Trophoblast cell (in vitro differentiated cells and primary cell): ENCODE data around the gene TTLL6.
A peak's percentile ranks its signal among the peaks of the same experiment; 100 is the strongest.
"Not testable (repeated sequence)": the region's sequence is repeated elsewhere in the genome, so short reads cannot be mapped to it uniquely, and the experiment has no call there.

Experiments
- DNase-seq, 2 donors: peaks; one replicate each; pipeline ENCODE4 v3.0.0-alpha.2; 2016
- H2AFZ ChIP-seq: 2 replicates; pipeline ENCODE4 v1.6.1; 2013; ENCODE audit warnings: low read length, moderate library complexity, mild to moderate bottlenecking; ENCODE audit not compliant: insufficient read depth, poor library complexity
- H2AK5ac ChIP-seq: 2 replicates; pipeline ENCODE4 v1.6.1; 2013; ENCODE audit warnings: mild to moderate bottlenecking, low read length
- H2BK120ac ChIP-seq: 2 replicates; pipeline ENCODE4 v1.6.1; 2013; ENCODE audit warnings: low read length, mild to moderate bottlenecking, moderate library complexity; ENCODE audit not compliant: insufficient read depth, poor library complexity
- H2BK12ac ChIP-seq: 2 replicates; pipeline ENCODE4 v1.6.1; 2013; ENCODE audit warnings: mild to moderate bottlenecking, low read length, moderate library complexity
- H2BK5ac ChIP-seq: 2 replicates; pipeline ENCODE4 v1.6.1; 2013; ENCODE audit warnings: low read length, low read depth, moderate library complexity, mild to moderate bottlenecking; ENCODE audit not compliant: poor library complexity
- H3K14ac ChIP-seq: 2 replicates; pipeline ENCODE4 v1.6.1; 2013; ENCODE audit warnings: mild to moderate bottlenecking, low read length
- H3K18ac ChIP-seq: 2 replicates; pipeline ENCODE4 v1.6.1; 2013; ENCODE audit warnings: mild to moderate bottlenecking, low read length
- H3K23ac ChIP-seq: 2 replicates; pipeline ENCODE4 v1.6.1; 2013; ENCODE audit warnings: low read length
- H3K27ac ChIP-seq: 2 replicates; pipeline ENCODE4 v1.5.1; 2013; ENCODE audit warnings: low read depth, mild to moderate bottlenecking, inconsistent platforms, low read length, moderate library complexity
- H3K27me3 ChIP-seq: 2 replicates; pipeline ENCODE4 v1.6.1; 2013; ENCODE audit warnings: inconsistent platforms, mild to moderate bottlenecking, low read length, moderate library complexity; ENCODE audit not compliant: insufficient read depth
- H3K36me3 ChIP-seq, 2 experiments: 1 replicate in 1 of 2; 2 replicates in 1 of 2; pipeline ENCODE4 v1.6.1; 2013; ENCODE audit warnings: low read length in 2 of 2, mild to moderate bottlenecking in 2 of 2, moderate library complexity in 1 of 2; ENCODE audit not compliant: insufficient read depth in 2 of 2, control insufficient read depth in 1 of 2
- H3K4ac ChIP-seq: 2 replicates; pipeline ENCODE4 v1.6.1; 2013; ENCODE audit warnings: low read depth, mild to moderate bottlenecking, low read length, moderate library complexity
- H3K4me1 ChIP-seq, 2 experiments: 1 replicate in 1 of 2; 2 replicates in 1 of 2; pipeline ENCODE4 v1.6.1; 2013; ENCODE audit warnings: low read length in 2 of 2, mild to moderate bottlenecking in 2 of 2, moderate library complexity in 1 of 2; ENCODE audit not compliant: insufficient read depth in 2 of 2, control insufficient read depth in 1 of 2
- H3K4me2 ChIP-seq: 2 replicates; pipeline ENCODE4 v1.6.1; 2013; ENCODE audit warnings: inconsistent platforms, mild to moderate bottlenecking, low read length, moderate library complexity
- H3K4me3 ChIP-seq: 2 replicates; pipeline ENCODE4 v1.5.1; 2013; ENCODE audit warnings: mild to moderate bottlenecking, low read depth, low read length, inconsistent platforms
- H3K79me1 ChIP-seq: one replicate; pipeline ENCODE4 v1.6.1; 2013; ENCODE audit warnings: low read length
- H3K79me2 ChIP-seq: 2 replicates; pipeline ENCODE4 v1.6.1; 2013; ENCODE audit warnings: low read length, mild to moderate bottlenecking; ENCODE audit not compliant: control insufficient read depth, insufficient read depth, poor library complexity
- H3K9ac ChIP-seq: 2 replicates; pipeline ENCODE4 v1.6.1; 2013; ENCODE audit warnings: mild to moderate bottlenecking, low read length
- H3K9me3 ChIP-seq: 2 replicates; pipeline ENCODE4 v1.6.1; 2013; ENCODE audit warnings: low read depth, mild to moderate bottlenecking, control low read depth, inconsistent platforms, low read length; ENCODE audit not compliant: insufficient read depth
- H4K12ac ChIP-seq: 2 replicates; pipeline ENCODE4 v1.6.1; 2013; ENCODE audit warnings: low read depth, mild to moderate bottlenecking, low read length, moderate library complexity
- H4K8ac ChIP-seq: 2 replicates; pipeline ENCODE4 v1.6.1; 2013; ENCODE audit warnings: low read depth, mild to moderate bottlenecking, low read length, moderate library complexity
- H4K91ac ChIP-seq: one replicate; pipeline ENCODE4 v1.6.1; 2013; ENCODE audit warnings: low read depth, mild to moderate bottlenecking, low read length, moderate library complexity
- WGBS: extraction: QIAGEN DNeasy Blood & Tissue Kit; methylation state at CpG from one replicate; pipeline ENCODE4 v1.1.7; 2013; ENCODE audit warnings: missing lambda C conversion rate; ENCODE audit not compliant: insufficient read length, insufficient coverage; ENCODE audit errors: extremely low coverage; 5-methylcytosine and 5-hydroxymethylcytosine counted together

Gene TTLL6

DNA sequence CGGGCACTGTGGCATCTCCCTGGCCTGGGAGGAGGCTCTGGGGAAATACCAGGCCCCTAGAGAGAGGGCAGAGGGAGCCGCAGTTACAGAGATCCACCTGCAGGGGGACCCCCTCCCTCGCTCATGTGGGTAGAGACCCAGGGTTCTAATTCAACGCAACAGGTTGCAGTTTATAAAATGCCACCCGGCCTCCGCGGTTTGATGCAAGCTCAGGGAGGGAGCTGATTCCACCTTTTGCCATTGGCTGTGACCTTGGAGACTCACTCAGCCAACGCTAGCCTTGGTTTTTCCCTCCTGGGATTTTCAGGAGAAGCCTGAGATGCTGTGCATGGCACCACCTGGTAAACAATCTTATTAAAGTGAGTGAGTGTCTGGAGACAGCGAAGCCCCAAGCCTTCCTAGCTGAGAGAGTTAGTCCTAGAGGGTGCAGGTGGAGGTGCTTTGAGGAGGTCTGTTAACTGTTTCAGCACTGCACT is 12.1 kb downstream of the TTLL6 start:
- H2BK5ac ChIP-seq = no peak overlapping the region
- no peak overlapping the region for H4K8ac ChIP-seq
- no peak overlapping the region for H3K18ac ChIP-seq
- no peak overlapping the region for H2BK12ac ChIP-seq
- H3K14ac ChIP-seq = no peak overlapping the region
- no peak overlapping the region for H3K4me2 ChIP-seq
- H3K36me3 ChIP-seq = no peaks in the 10 kb centered on the region
- no peaks in the 10 kb centered on the region for H3K27me3 ChIP-seq
- no peak overlapping the region for H3K4ac ChIP-seq
- H3K79me1 ChIP-seq = no peaks in the 10 kb centered on the region
- no peak overlapping the region for H3K9ac ChIP-seq
- no peak overlapping the region for H3K4me3 ChIP-seq
- H2AK5ac ChIP-seq = no peak overlapping the region
- no peaks in the 10 kb centered on the region for H3K79me2 ChIP-seq
- no peak overlapping the region for H3K23ac ChIP-seq
- H3K9me3 ChIP-seq = no peaks in the 10 kb centered on the region
- no peak overlapping the region for H2AFZ ChIP-seq
- WGBS = no CpG with 5 or more reads among the region's 9 CpGs
- no peak overlapping the region for H3K27ac ChIP-seq
- no peak overlapping the region for H2BK120ac ChIP-seq
- no peaks in the 10 kb centered on the region for H3K4me1 ChIP-seq
- peak; percentile 29 to 75 for DNase-seq
- H4K12ac ChIP-seq = no peak overlapping the region
- H4K91ac ChIP-seq = no peak overlapping the region

DNA sequence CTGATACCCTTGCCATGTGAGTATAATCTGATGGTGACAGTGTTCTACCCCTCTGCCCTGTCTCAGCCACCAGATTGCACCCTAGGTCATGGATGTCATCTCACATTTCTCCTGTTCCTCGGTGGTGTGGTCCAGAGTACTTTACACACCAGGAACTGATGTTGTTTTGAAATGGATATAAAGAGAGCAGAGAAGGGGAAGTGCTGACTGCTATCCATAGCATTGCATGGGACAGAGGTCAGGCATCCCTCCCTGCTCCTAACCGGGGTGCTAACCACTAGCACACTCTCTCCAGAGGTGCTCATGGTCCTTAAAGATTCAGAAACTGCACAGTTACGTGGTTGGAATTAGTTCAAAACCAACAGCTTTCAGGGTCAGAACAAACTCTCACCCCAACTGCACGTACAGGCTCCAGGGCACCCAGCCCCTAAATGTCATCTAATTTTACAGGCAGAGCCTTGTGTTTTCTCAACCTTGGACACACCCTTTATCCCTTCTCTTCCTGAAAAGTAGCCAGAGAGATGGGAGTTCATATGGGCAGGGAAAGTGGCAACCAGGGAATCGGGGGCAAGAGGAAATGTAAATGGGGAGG is 16.3 kb downstream of the TTLL6 start:
- Histone ChIP-seq H2BK120ac (no peak overlapping the region), H3K9me3 (no peaks in the 10 kb centered on the region), H2BK5ac (no peak overlapping the region), H4K12ac (no peak overlapping the region), H3K27me3 (no peaks in the 10 kb centered on the region), H3K4me3 (no peak overlapping the region), H4K8ac (no peak overlapping the region), H4K91ac (no peak overlapping the region), H2AK5ac (no peak overlapping the region), H2AFZ (no peak overlapping the region), H3K9ac (no peak overlapping the region), H3K4me2 (no peak overlapping the region), H3K4me1 (no peaks in the 10 kb centered on the region), H3K18ac (no peak overlapping the region), H3K79me2 (no peaks in the 10 kb centered on the region), H3K79me1 (no peaks in the 10 kb centered on the region), H3K36me3 (no peaks in the 10 kb centered on the region), H3K23ac (no peak overlapping the region), H2BK12ac (no peak overlapping the region), H3K4ac (no peak overlapping the region), H3K14ac (no peak overlapping the region), H3K27ac (no peak overlapping the region)
- no CpG with 5 or more reads among the region's 5 CpGs for WGBS
- no peak for DNase-seq

DNA sequence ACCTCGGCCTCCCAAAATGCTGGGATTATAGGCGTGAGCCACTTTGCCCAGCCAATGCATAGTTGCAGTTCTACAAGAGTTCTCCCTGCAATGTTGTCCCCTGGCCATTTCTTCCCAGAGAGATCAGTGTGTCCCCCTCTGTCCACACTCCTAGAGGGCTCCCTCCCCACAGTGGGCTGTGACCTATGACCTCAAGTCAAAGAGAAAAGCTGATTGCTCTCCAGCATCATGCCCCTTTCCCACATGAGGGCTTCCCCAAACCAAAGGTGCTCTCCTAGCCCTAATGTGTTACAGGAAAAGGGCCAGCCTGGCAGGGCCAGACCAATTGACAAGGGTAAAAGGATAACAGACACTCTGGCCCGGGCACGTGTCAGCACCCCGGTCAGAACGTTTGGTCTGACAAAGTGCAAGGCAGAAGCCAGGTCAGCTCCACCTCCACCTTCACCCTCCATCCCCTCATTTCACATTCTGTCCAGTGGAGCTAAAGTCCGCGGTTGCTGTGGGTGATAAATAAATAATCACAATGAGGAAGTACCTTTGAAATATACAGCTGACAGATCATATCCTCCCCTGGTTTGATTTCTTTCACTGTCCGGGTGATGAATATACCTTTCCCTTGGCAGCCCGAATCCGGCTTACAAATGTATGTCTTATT is 17.8 kb downstream of the TTLL6 start:
- no peaks in the 10 kb centered on the region for H3K27me3 ChIP-seq
- no peak overlapping the region for H3K23ac ChIP-seq
- H4K8ac ChIP-seq = no peak overlapping the region
- no peak overlapping the region for H3K4me2 ChIP-seq
- no peaks in the 10 kb centered on the region for H3K36me3 ChIP-seq
- no peak for DNase-seq
- no peak overlapping the region for H4K91ac ChIP-seq
- H3K9ac ChIP-seq = no peak overlapping the region
- no peaks in the 10 kb centered on the region for H3K79me1 ChIP-seq
- no peak overlapping the region for H3K27ac ChIP-seq
- no peak overlapping the region for H2AFZ ChIP-seq
- H3K14ac ChIP-seq = no peak overlapping the region
- H2BK5ac ChIP-seq = no peak overlapping the region
- H3K79me2 ChIP-seq = no peaks in the 10 kb centered on the region
- H2BK120ac ChIP-seq = no peak overlapping the region
- H3K4me3 ChIP-seq = no peak overlapping the region
- H3K4me1 ChIP-seq = no peaks in the 10 kb centered on the region
- no peak overlapping the region for H3K18ac ChIP-seq
- H3K9me3 ChIP-seq = no peaks in the 10 kb centered on the region
- WGBS = no CpG with 5 or more reads among the region's 11 CpGs
- H2BK12ac ChIP-seq = no peak overlapping the region
- H2AK5ac ChIP-seq = no peak overlapping the region
- no peak overlapping the region for H3K4ac ChIP-seq
- no peak overlapping the region for H4K12ac ChIP-seq

DNA sequence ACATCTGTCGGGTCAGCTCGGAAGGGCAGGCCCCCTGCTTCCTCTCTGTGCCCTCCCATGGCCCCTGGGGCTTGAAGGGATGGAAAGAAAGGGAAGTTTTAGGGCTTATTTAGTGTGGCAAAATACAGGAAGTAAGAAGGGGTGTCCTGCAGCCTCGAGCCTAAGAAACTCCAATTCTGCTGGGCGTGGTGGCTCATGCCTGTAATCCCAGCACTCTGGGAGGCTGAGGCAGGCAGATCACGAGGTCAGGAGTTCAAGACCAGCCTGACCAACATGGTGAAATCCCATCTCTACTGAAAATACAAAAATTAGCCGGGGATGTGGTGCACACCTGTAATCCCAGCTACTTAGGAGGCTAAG is 20.9 kb downstream of the TTLL6 start:
- H3K14ac ChIP-seq, H4K8ac ChIP-seq, H3K4ac ChIP-seq, H3K4me1 ChIP-seq, H3K9ac ChIP-seq, H3K36me3 ChIP-seq, H3K23ac ChIP-seq, H2AFZ ChIP-seq, H3K27ac ChIP-seq, H4K12ac ChIP-seq, H3K27me3 ChIP-seq, H3K79me2 ChIP-seq, H3K79me1 ChIP-seq, H2BK12ac ChIP-seq, H4K91ac ChIP-seq, H2BK5ac ChIP-seq, H2AK5ac ChIP-seq, DNase-seq, H3K18ac ChIP-seq, H3K4me3 ChIP-seq, H3K4me2 ChIP-seq, H3K9me3 ChIP-seq, H2BK120ac ChIP-seq: not testable (repeated sequence)
- WGBS = no CpG with 5 or more reads among the region's 6 CpGs
